Measurements from ENCODE around the gene CCM2L.

GRCh38 chr20:31987744-31988143 is 22.5 kb upstream of the CCM2L start:
- TF ChIP-seq POLR2A (IDR thresholded peaks at IDR 0.05; ENCODE audit: control extremely low read depth in 1 of 2, low read depth in 2 of 2, low read length in 2 of 2) = no peak
- no peak for TF ChIP-seq MAX (IDR thresholded peaks at IDR 0.05)
- TF ChIP-seq ATF3 (IDR thresholded peaks at IDR 0.05; ENCODE audit: insufficient read depth, low read depth, low read length) = no peak
- TF ChIP-seq EZH2 (IDR thresholded peaks at IDR 0.05; ENCODE audit: low read depth, low read length, severe bottlenecking) = no peak
- TF ChIP-seq HDAC2 (IDR thresholded peaks at IDR 0.05; ENCODE audit: borderline replicate concordance in 1 of 2, low read depth in 2 of 2, low read length in 2 of 2) = no peak
- no peak for TF ChIP-seq CTCF (IDR thresholded peaks at IDR 0.05; ENCODE audit: control extremely low read depth in 1 of 3, insufficient read depth in 1 of 3, low read depth in 1 of 3, low read length in 3 of 3)
